GM04503 (cell line): ENCODE results near the gene UBXN2A.
A peak's percentile ranks its signal among the peaks of the same experiment; 100 is the strongest.

Experiments used
- DNase-seq: peaks from one replicate; pipeline ENCODE4 v3.0.0-alpha.2; 2012; ENCODE audit warnings: low read depth

UBXN2A gene

DNA sequence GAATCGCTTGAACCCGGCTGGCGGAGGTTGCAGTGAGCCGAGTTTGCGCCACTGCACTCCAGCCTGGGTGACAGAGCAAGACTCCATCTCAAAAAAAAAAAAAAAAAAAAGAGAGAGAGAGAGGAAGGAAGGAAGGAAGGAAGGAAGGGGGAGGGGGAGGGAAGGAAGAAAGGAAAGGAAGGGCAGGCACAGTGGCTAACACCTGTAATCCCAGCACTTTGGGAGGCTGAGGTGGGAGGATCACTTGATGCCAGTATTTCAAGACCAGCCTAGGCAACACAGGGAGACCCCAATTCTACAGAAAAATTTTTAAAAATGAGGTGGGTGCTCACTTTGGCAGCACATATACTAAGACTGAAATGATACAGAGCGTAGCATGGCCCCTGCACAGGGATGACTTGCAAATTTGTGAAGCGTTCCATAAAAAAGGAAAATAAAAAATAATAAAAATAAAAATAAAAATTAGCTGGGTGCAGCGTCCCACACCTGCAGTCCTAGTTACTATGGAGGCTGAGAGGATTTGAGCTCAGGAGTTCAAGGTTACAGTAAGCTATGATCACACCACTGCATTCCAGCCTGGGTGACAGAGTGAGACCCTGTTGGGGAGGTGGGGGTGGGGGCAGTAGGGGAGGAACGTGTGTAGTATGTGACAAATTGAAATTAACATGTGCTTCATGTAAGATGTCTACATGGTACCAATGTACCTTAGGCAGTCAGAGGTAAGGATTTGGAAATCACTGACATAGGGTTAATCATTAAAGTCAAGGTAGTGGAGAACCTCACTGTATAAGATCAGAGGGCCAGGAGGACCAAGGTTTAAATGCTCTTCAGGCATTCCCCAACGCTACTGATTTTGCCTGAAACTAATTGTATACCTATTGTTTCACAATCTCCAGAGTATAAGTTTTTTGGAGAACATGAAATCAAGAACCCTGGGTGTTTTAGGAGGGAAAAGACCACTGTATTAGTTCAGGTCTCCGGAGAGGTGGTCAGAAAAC, 105.5 kb downstream of the UBXN2A start:
- no peak for DNase-seq

GRCh38 chr2:24046599-24046929, 106.3 kb downstream of the UBXN2A start:
- no peak for DNase-seq

GRCh38 chr2:24046930-24047702, 106.9 kb downstream of the UBXN2A start, which contains the start of gene WDCP:
WDCP (minus strand) TSS chr2:24047391; CDS start chr2:24039494, 7,897 bp downstream.
- DNase-seq, result peak; percentile 94

GRCh38 chr2:24047703-24048033, 107.4 kb downstream of the UBXN2A start:
- DNase-seq, result no peak

- DNase-seq, result no peak
These were observed 108.7 kb downstream of the UBXN2A start for GRCh38 chr2:24048769-24049484.

DNA sequence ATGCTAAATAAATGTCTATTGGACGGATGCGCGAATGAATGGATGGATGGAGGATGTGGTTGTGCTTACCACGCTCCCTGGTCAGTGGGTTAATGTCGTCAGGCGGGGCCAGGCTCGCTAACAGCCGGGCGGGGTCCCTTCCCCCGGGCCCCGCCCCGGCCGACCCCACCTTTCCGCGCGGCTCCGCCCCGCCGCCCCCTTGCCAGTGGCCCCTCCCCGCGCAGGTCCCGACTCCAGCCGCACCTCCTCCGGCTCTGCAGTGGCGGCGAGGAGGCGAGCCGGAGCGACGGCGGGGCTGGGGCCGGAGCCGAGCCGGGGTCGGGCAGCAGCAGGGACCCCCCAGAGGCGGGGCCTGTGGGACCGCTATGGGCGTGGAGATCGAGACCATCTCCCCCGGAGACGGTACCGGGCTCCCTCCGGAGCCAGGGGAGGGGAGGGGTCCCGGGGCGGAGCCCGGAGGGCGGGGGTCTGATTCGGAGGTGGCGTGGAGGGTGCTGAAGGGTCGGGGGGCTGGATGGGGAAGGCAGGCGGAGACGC, 109.3 kb downstream of the UBXN2A start, which contains the start of gene FKBP1B:
TSS of gene FKBP1B (plus strand) at position 257 of the 537 bp plus-strand sequence. CDS start at position 366, 109 bp downstream.
- DNase-seq, result no peak

GRCh38 chr2:24050041-24050979, 110.0 kb downstream of the UBXN2A start:
- DNase-seq, result no peak

GRCh38 chr2:24051833-24052232, 111.6 kb downstream of the UBXN2A start:
- DNase-seq, result no peak

DNA sequence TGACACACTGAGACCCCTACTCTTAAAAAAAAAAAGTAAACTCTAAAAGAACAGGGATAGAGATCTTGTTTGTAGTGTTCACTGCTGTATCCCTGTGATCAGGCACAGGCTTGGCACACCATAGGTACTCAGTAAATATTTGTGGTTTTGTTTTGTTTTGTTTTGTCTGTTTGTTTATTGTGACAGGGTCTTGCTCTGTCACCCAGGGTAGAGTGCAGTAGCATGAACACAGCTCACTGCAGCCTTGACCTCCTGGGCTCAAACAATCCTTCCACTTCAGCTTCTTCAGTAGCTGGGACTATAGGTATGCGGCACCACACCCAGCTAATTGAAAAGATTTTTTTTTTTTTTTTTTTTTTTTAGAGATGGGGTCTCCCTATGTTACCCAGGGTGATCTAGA, 112.7 kb downstream of the UBXN2A start:
- no peak for DNase-seq
